Gastrocnemius medialis (tissue), 4 donors: ENCODE results near the gene PABPC1L2A.

Experiments used
- POLR2A ChIP-seq, 2 donors: fragments of 450-650 bp; IDR thresholded peaks; one replicate each; pipeline ENCODE4 v1.6.1; 2017; ENCODE audit warnings: antibody characterized with exemption in 2 of 2, mild to moderate bottlenecking in 2 of 2, moderate library complexity in 2 of 2
- TF ChIP-seq, protein P1 (sequence below), 5 experiments: fragments of 450-650 bp in 3 of 5; fragments of 200-600 bp in 2 of 5; sonication (generic) in 2 of 5; IDR thresholded peaks in 4 of 5; conservative IDR thresholded peaks in 1 of 5; 1 replicate in 4 of 5; 2 replicates in 1 of 5; pipeline ENCODE4 v1.5.1; 2016 to 2019; ENCODE audit warnings: antibody characterized with exemption in 5 of 5, mild to moderate bottlenecking in 3 of 5, moderate library complexity in 3 of 5

DNA sequence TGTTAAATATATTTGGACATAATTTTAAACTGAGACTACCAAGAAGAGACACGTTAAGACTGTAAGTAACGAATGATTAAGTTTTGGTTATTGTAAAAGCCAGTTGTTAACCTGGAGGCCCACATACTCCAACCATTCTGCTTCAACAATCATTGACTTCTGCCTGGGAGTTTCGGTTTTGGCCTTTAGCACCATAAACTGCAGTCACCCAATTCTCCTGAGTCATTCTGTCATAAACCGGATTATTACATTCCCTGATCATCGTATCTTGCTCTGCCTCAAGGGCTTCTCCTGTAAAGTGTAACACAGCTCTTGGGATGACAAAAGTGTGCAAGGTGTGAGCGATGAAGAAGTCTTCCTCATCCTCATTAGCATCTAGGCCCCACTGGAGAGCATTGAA is 46.9 kb upstream of the PABPC1L2A start:
- TF ChIP-seq, protein P1, sequence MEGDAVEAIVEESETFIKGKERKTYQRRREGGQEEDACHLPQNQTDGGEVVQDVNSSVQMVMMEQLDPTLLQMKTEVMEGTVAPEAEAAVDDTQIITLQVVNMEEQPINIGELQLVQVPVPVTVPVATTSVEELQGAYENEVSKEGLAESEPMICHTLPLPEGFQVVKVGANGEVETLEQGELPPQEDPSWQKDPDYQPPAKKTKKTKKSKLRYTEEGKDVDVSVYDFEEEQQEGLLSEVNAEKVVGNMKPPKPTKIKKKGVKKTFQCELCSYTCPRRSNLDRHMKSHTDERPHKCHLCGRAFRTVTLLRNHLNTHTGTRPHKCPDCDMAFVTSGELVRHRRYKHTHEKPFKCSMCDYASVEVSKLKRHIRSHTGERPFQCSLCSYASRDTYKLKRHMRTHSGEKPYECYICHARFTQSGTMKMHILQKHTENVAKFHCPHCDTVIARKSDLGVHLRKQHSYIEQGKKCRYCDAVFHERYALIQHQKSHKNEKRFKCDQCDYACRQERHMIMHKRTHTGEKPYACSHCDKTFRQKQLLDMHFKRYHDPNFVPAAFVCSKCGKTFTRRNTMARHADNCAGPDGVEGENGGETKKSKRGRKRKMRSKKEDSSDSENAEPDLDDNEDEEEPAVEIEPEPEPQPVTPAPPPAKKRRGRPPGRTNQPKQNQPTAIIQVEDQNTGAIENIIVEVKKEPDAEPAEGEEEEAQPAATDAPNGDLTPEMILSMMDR (IDR thresholded peaks at IDR 0.05 in 4 of 5, conservative IDR thresholded peaks at IDR 0.05 in 1 of 5): no peak
- no peak for TF ChIP-seq POLR2A (IDR thresholded peaks at IDR 0.05)
